ENCODE data around the gene KCNE1. TPM values are rescaled to one million over a fixed set of nuclear protein-coding genes. Genes with fewer than 3 reads are reported as not detected.
"Not testable (repeated sequence)": the region's sequence is repeated elsewhere in the genome, so short reads cannot be mapped to it uniquely, and the experiment has no call there.

KCNE1 gene
- total and polyA plus RNA-seq, 9 donors, result 0.21 to 4.7 (median 0.88) TPM; not detected in 2

DNA sequence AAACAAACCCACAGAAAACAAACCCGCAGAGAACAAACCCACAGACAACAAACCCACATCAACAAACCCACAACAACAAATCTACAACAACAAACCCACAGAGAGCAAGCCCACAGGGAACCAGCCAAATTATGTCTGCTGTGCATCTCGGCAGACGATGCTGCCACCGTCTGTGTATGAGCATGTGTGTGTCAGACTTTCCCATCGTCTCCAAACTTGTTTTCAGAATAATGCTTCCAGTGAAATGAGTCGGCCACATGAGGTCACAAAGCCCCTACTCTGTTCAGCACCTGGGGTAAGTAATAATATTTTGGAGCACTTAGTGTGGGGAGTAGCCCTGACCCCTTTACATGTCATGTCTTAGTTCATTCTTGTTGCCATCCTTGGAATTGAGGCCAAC is 105.9 kb downstream of the KCNE1 start:
- H3K9me3 ChIP-seq; DNase-seq; H3K4me3 ChIP-seq; H3K27me3 ChIP-seq; H3K4me1 ChIP-seq (ENCODE audit: insufficient read depth); H3K36me3 ChIP-seq; H3K27ac ChIP-seq; intact Hi-C loops (cut with DNase I): not testable (repeated sequence)
- no CpG with 5 or more reads among the region's 6 CpGs for WGBS, 3 donors

DNA sequence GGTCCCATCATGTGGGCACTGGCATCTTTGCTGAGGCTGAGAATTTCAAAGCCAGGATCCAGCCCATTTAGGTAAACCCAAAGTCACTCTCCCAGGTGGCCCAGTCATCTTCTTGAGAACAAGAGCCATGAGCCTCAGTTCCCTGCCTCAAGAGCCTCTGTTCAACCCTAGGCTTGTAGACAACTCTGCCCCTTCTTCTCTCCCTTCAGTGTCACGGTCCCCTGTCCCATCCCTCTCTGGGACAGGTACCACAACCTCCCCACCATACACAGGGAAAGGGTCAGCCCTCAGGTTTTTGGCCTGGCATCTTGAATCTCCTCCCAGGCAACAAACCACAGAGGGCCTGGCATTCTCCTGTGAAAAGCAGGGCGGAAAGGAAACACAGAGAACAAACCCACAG is 106.3 kb downstream of the KCNE1 start:
- DNase-seq; H3K9me3 ChIP-seq; H3K27me3 ChIP-seq; H3K36me3 ChIP-seq; intact Hi-C loops (cut with DNase I); H3K4me1 ChIP-seq (ENCODE audit: insufficient read depth); H3K27ac ChIP-seq; H3K4me3 ChIP-seq: not testable (repeated sequence)
- WGBS, 3 donors, result no CpG with 5 or more reads among the region's 2 CpGs

DNA sequence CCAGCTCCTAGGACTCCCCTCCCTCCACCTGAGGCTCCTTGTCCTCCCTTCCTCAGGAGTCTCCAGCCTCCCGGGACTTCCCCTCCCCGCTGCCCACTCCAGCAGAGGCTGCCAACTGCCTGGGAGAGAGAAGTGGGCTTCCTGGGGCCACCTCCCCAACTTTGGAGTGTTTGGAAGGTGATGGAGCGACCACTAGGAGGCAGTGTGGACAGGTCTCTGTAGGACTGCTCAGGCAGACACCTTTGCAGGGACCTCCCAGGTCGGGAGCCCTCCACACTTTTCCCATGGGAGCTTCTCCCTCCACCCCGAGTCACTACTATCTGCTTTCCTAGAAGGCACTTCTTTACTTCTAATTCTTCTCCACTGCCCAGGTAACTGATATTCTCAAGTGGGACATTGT is 107.3 kb downstream of the KCNE1 start:
- H3K36me3 ChIP-seq; H3K9me3 ChIP-seq; DNase-seq; H3K4me1 ChIP-seq (ENCODE audit: insufficient read depth); intact Hi-C loops (cut with DNase I); H3K4me3 ChIP-seq; H3K27me3 ChIP-seq; H3K27ac ChIP-seq: not testable (repeated sequence)
- WGBS, 3 donors, result no CpG with 5 or more reads among the region's 5 CpGs

DNA sequence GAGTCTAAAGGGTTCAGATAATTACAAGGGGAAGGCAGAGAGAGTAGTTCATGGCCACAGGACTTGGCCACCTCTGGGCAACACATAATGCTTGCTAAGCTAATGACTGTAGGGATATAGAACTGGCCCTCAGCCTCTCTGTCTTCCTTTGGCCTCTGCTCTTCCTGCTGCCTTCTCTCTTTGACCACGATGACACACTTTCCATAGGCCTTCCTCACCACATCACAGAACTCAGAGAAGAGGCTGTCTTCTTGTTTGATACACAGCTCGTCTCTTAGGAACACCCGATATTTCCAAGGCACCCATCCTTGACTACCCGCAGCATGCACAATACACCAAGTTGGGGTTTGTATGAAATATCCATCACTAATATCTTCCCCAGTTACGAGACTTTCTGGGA is 111.5 kb downstream of the KCNE1 start:
- H3K27me3 ChIP-seq; intact Hi-C loops (cut with DNase I); DNase-seq; H3K36me3 ChIP-seq; H3K9me3 ChIP-seq; H3K27ac ChIP-seq; H3K4me3 ChIP-seq; H3K4me1 ChIP-seq (ENCODE audit: insufficient read depth): not testable (repeated sequence)
- WGBS, 3 donors, result no CpG with 5 or more reads among the region's 5 CpGs

Small RNA genes within 50 kb of the gene (small RNA-seq; reads per million reads assigned to genes)
- gene RF00614, result not detected

Other genes starting within 250 kb of the KCNE1 start
- under 1 TPM in 4 of 7 donors, not detected in 3; 0.25 to 0.48 (median 0.39) TPM for gene KCNE2, start 148.2 kb downstream of the KCNE1 start, total RNA-seq
- under 1 TPM; 0.33 to 0.37 TPM for gene KCNE2, start 148.2 kb downstream of the KCNE1 start, polyA plus RNA-seq
- gene SMIM11, start 136.7 kb downstream of the KCNE1 start, total RNA-seq, result 10 to 100 TPM in 5 of 7 donors, 1 to 10 TPM in 2; 6.8 to 29.4 (median 10.5) TPM
- 10 to 100 TPM; 11.5 to 25.0 TPM for gene SMIM11, start 136.7 kb downstream of the KCNE1 start, polyA plus RNA-seq
- under 1 TPM in 2 of 7 donors, not detected in 5; 0.27 to 0.34 TPM for gene SMIM34, start 88.3 kb downstream of the KCNE1 start, total RNA-seq
- not detected for gene SMIM34, start 88.3 kb downstream of the KCNE1 start, polyA plus RNA-seq
- gene RCAN1, start 102.9 kb upstream of the KCNE1 start, total RNA-seq, result 10 to 100 TPM in 4 of 7 donors, 1 to 10 TPM in 3; 8.7 to 13.3 (median 10.0) TPM
- gene RCAN1, start 102.9 kb upstream of the KCNE1 start, polyA plus RNA-seq, result 10 to 100 TPM in 1 of 2 donors, 1 to 10 TPM in 1; 8.6 to 26.7 TPM
- 10 to 100 TPM in 2 of 7 donors, 1 to 10 TPM in 5; 1.0 to 12.2 (median 4.1) TPM for gene CLIC6, start 156.8 kb upstream of the KCNE1 start, total RNA-seq
- 1 to 10 TPM; 5.9 to 6.8 TPM for gene CLIC6, start 156.8 kb upstream of the KCNE1 start, polyA plus RNA-seq

Measured in ovary (tissue), 9 donors.